Measurements from ENCODE around the gene PSMB3. TPM values are rescaled to one million over a fixed set of nuclear protein-coding genes. Genes with fewer than 3 reads are reported as not detected.
"Not testable (repeated sequence)": the region's sequence is repeated elsewhere in the genome, so short reads cannot be mapped to it uniquely, and the experiment has no call there.

PSMB3 gene
- total RNA-seq, 1 donor from 2014 or later: 138 TPM

DNA sequence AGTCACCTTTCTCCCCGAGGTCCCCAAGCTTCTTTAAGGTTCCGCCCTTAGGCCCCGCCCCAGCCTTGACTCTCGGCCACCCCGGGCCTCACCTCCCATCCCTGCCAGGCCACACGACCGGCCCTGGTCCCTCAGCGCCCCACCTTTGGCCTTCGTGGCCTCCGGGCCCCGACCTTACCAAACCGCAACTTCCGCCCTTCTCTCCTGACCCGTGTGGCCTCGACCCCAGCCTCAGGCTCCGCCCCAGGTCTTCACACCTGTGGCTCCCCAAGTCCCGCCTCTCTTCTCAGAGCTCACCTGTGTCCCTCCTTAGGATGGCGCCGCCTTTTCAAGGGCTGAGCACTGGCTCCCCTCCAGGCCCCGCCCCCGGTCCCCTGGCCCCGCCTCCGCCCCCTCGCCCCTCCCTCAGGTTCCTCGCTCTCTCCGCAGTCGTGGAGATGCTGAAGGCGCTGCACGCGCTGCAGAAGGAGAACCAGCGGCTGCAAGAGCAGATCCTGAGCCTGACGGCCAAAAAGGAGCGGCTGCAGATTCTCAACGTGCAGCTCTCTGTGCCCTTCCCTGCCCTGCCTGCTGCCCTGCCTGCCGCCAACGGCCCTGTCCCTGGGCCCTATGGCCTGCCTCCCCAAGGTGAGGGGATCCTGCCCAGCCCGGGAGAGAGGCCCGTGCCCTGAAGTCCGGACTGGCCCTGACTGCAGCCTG is 32.4 kb upstream of the PSMB3 start:
- TF ChIP-seq, protein P1, sequence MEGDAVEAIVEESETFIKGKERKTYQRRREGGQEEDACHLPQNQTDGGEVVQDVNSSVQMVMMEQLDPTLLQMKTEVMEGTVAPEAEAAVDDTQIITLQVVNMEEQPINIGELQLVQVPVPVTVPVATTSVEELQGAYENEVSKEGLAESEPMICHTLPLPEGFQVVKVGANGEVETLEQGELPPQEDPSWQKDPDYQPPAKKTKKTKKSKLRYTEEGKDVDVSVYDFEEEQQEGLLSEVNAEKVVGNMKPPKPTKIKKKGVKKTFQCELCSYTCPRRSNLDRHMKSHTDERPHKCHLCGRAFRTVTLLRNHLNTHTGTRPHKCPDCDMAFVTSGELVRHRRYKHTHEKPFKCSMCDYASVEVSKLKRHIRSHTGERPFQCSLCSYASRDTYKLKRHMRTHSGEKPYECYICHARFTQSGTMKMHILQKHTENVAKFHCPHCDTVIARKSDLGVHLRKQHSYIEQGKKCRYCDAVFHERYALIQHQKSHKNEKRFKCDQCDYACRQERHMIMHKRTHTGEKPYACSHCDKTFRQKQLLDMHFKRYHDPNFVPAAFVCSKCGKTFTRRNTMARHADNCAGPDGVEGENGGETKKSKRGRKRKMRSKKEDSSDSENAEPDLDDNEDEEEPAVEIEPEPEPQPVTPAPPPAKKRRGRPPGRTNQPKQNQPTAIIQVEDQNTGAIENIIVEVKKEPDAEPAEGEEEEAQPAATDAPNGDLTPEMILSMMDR (IDR thresholded peaks at IDR 0.05; ENCODE audit: unreplicated experiment): no peak
- H3K9me3 Mint-ChIP-seq (ENCODE audit: low read depth): no peaks in the 10 kb centered on the region
- peaks cover 19% of the 10 kb centered on the region for H3K36me3 Mint-ChIP-seq (ENCODE audit: insufficient read depth)
- H3K4me1 Mint-ChIP-seq (ENCODE audit: low read depth): no peaks in the 10 kb centered on the region
- no peak for DNase-seq (ENCODE audit: low spot score, unreplicated experiment)
- no peak overlapping the region for H3K27ac Mint-ChIP-seq
- H3K27me3 Mint-ChIP-seq: no peaks in the 10 kb centered on the region
- no peak overlapping the region for H3K4me3 Mint-ChIP-seq (ENCODE audit: low read depth)

DNA sequence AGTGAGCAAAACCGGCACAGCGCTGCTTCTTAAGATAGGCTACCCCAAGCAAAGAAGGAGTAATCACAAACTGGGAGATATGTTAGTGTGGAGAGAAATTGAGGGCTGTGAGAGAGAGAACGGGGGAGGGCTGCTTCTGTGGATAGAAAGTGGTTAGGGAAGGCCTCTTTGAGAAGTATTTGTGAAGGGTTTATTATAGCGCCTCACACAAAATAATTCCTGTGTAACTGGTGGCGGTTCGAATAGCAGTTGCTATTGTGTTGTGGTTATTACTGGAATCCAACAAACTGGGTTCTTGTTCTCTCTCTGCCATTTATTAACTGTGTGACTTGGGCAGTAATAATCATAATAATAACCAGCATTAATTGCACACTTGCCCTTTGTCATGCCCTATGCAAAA is 31.6 kb upstream of the PSMB3 start:
- DNase-seq (ENCODE audit: low spot score, unreplicated experiment): no peak
- no peaks in the 10 kb centered on the region for H3K9me3 Mint-ChIP-seq (ENCODE audit: low read depth)
- H3K4me1 Mint-ChIP-seq (ENCODE audit: low read depth): no peaks in the 10 kb centered on the region
- no peak overlapping the region for H3K4me3 Mint-ChIP-seq (ENCODE audit: low read depth)
- TF ChIP-seq, protein P1 (IDR thresholded peaks at IDR 0.05; ENCODE audit: unreplicated experiment): no peak
- H3K27me3 Mint-ChIP-seq: no peaks in the 10 kb centered on the region
- H3K27ac Mint-ChIP-seq: no peak overlapping the region
- peaks cover 18% of the 10 kb centered on the region for H3K36me3 Mint-ChIP-seq (ENCODE audit: insufficient read depth)

DNA sequence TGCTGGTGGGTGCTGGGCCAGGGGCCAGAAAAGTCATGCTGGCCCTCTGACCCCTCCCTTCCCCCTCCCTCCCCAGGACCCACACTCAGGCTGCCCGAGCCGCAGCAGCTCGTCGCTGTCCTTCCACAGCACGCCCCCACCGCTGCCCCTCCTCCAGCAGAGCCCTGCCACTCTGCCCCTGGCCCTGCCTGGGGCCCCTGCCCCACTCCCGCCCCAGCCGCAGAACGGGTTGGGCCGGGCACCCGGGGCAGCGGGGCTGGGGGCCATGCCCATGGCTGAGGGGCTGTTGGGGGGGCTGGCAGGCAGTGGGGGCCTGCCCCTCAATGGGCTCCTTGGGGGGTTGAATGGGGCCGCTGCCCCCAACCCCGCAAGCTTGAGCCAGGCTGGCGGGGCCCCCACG is 30.7 kb upstream of the PSMB3 start:
- Mint-ChIP-seq H3K4me1 (ENCODE audit: low read depth) (no peaks in the 10 kb centered on the region), H3K27me3 (no peaks in the 10 kb centered on the region), H3K36me3 (ENCODE audit: insufficient read depth) (peaks cover 16% of the 10 kb centered on the region), H3K4me3 (ENCODE audit: low read depth) (no peak overlapping the region), H3K27ac (no peak overlapping the region), H3K9me3 (ENCODE audit: low read depth) (no peaks in the 10 kb centered on the region)
- no peak for DNase-seq (ENCODE audit: low spot score, unreplicated experiment)
- TF ChIP-seq, protein P1 (IDR thresholded peaks at IDR 0.05; ENCODE audit: unreplicated experiment): no peak

DNA sequence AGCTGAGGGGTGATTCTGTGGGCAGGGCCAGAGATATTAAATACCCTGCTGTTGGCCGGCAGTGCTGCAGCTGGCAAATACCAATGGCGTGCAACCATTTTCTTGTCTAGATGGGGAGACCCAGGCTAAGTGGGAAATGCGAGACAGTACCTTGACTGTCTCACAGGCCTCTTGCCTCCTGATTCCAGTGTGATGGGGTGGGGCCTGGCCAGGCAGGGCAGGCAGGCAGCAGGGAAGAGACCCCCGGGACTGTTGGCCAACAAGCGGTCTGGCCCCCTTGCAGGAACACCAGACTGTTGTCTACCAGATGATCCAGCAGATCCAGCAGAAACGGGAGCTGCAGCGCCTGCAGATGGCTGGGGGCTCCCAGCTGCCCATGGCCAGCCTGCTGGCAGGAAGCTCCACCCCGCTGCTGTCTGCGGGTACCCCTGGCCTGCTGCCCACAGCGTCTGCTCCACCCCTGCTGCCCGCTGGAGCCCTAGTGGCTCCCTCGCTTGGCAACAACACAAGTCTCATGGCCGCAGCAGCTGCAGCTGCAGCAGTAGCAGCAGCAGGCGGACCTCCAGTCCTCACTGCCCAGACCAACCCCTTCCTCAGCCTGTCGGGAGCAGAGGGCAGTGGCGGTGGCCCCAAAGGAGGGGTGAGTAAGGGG is 28.1 kb upstream of the PSMB3 start:
- Mint-ChIP-seq H3K36me3 (ENCODE audit: insufficient read depth) (peaks cover 9% of the 10 kb centered on the region), H3K27ac (no peak overlapping the region), H3K9me3 (ENCODE audit: low read depth) (no peaks in the 10 kb centered on the region)

DNA sequence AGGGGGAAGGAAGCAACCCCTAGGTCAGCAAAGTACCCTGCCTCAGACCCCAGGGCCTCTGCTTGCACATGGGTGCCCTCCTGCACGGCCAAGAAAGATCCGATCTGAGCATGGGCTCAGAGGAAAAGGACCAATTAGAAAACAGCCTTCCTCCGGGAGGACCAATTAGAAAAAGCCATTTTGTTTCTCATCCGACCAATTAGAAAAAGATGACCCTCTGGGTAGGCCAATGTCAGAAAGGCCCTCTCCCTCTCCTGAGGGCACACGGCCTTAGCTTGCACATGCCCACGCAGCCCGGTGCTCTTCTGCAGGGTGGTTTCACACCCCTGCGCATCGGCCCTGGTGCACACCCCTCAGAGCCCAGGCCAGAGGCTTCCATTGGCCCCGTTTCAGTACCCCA is 27.5 kb upstream of the PSMB3 start:
- TF ChIP-seq, protein P1 (IDR thresholded peaks at IDR 0.05; ENCODE audit: unreplicated experiment): no peak
- no peak overlapping the region for H3K27ac Mint-ChIP-seq
- H3K4me3 Mint-ChIP-seq (ENCODE audit: low read depth): no peak overlapping the region
- H3K36me3 Mint-ChIP-seq (ENCODE audit: insufficient read depth): peaks cover 9% of the 10 kb centered on the region
- peaks cover 3% of the 10 kb centered on the region for H3K4me1 Mint-ChIP-seq (ENCODE audit: low read depth)
- no peaks in the 10 kb centered on the region for H3K27me3 Mint-ChIP-seq
- no peaks in the 10 kb centered on the region for H3K9me3 Mint-ChIP-seq (ENCODE audit: low read depth)
- DNase-seq (ENCODE audit: low spot score, unreplicated experiment): no peak

More for the DNA sequence above, 28.1 kb upstream of the PSMB3 start:
- H3K4me1 Mint-ChIP-seq (ENCODE audit: low read depth): peaks cover 2% of the 10 kb centered on the region
- no peaks in the 10 kb centered on the region for H3K27me3 Mint-ChIP-seq
- no peak for DNase-seq (ENCODE audit: low spot score, unreplicated experiment)
- TF ChIP-seq, protein P1 (IDR thresholded peaks at IDR 0.05; ENCODE audit: unreplicated experiment): no peak
- no peak overlapping the region for H3K4me3 Mint-ChIP-seq (ENCODE audit: low read depth)

DNA sequence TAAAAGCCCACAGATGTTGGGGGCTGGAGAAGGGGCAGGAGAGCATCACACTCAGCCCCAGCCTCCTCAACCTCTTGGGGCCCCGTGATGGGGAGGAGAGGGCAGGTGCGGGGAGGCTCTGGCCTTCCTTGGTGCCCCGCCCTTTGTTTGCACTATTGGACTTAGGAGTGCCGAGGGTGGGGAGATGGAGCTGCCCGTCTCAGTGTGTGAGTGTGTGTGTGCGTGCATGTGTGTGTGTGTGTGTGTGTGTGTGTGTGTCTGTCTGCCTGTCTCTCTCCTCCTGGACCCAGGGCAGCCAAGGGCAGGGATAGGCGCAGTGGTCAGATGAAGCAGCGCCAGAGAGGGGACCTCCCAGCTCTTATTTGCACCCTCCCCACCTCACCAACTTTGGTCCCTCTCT is 26.4 kb upstream of the PSMB3 start:
- H3K9me3 Mint-ChIP-seq (ENCODE audit: low read depth); DNase-seq (ENCODE audit: low spot score, unreplicated experiment); H3K36me3 Mint-ChIP-seq (ENCODE audit: insufficient read depth); H3K27ac Mint-ChIP-seq; H3K4me1 Mint-ChIP-seq (ENCODE audit: low read depth); H3K4me3 Mint-ChIP-seq (ENCODE audit: low read depth); H3K27me3 Mint-ChIP-seq: not testable (repeated sequence)

Measured in progenitor cell of endocrine pancreas (in vitro differentiated cells).